Gastroesophageal sphincter (tissue), 4 donors: ENCODE measurements around the gene TCERG1. TPM values are rescaled to one million over a fixed set of nuclear protein-coding genes. Genes with fewer than 3 reads are reported as not detected.

Experiments used
- ATAC-seq: fragments of 150-250 bp; one replicate; pipeline ENCODE4 v1.9.1; 2016; ENCODE audit warnings: mild to moderate bottlenecking, moderate library complexity
- H3K27ac ChIP-seq, 4 donors: fragments of 200-600 bp; sonication (generic) in 3 of 4; 1 replicate in 3 of 4; 2 replicates in 1 of 4; pipeline ENCODE4 v1.5.1; 2016 to 2019
- H3K27me3 ChIP-seq: fragments of 200-600 bp; sonication (generic); one replicate; pipeline ENCODE4 v1.5.1; 2019
- H3K36me3 ChIP-seq, 2 donors: fragments of 200-600 bp; sonication (generic); one replicate each; pipeline ENCODE4 v1.5.1; 2019; ENCODE audit warnings: control low read depth in 1 of 2
- H3K4me1 ChIP-seq, 3 donors: fragments of 200-600 bp; sonication (generic); 1 replicate in 2 of 3; 2 replicates in 1 of 3; pipeline ENCODE4 v1.5.1; 2016 to 2019; ENCODE audit warnings: control low read depth in 2 of 3
- H3K4me3 ChIP-seq, 2 donors: fragments of 200-600 bp; sonication (generic); one replicate each; pipeline ENCODE4 v1.5.1; 2019; ENCODE audit warnings: mild to moderate bottlenecking in 1 of 2, moderate library complexity in 1 of 2
- H3K9me3 ChIP-seq, 3 donors: fragments of 200-600 bp; sonication (generic); one replicate each; pipeline ENCODE4 v1.5.1; 2017 to 2019; ENCODE audit warnings: control low read depth in 2 of 3
- EP300 ChIP-seq: sonication (generic); formaldehyde crosslinking; IDR thresholded peaks from one replicate; pipeline ENCODE4 v1.6.1; 2017; ENCODE audit warnings: antibody characterized with exemption, mild to moderate bottlenecking
- POLR2A ChIP-seq, 2 donors: fragments of 450-650 bp; IDR thresholded peaks; one replicate each; pipeline ENCODE4 v1.6.1; 2017; ENCODE audit warnings: antibody characterized with exemption in 2 of 2, mild to moderate bottlenecking in 2 of 2, moderate library complexity in 1 of 2
- POLR2AphosphoS5 ChIP-seq: sonication (generic); formaldehyde crosslinking; IDR thresholded peaks from one replicate; pipeline ENCODE4 v1.6.1; 2017; ENCODE audit warnings: antibody characterized with exemption
- WGBS, 2 donors: methylation state at CpG; one replicate each; pipeline ENCODE4 v1.1.5; 2018; ENCODE audit warnings: low coverage in 1 of 2; 5-methylcytosine and 5-hydroxymethylcytosine counted together
- total RNA-seq, 4 donors: library from RNA; depleted of rRNA; stranded (reverse); fragments of >200 nt; gene quantifications; one replicate each; pipeline ENCODE4 v1.1.0, GENCODE V29; 2016
- TF ChIP-seq, protein P1 (sequence below), 4 experiments: fragments of 200-600 bp in 2 of 4; fragments of 450-650 bp in 2 of 4; sonication (generic) in 1 of 4; IDR thresholded peaks; one replicate each; pipeline ENCODE4 v1.5.1; 2017 to 2019; ENCODE audit warnings: antibody characterized with exemption in 4 of 4, mild to moderate bottlenecking in 2 of 4, moderate library complexity in 2 of 4

The TCERG1 gene
- total RNA-seq, 4 donors from 2014 or later, result 19.8 to 66.9 (median 41.2) TPM

DNA sequence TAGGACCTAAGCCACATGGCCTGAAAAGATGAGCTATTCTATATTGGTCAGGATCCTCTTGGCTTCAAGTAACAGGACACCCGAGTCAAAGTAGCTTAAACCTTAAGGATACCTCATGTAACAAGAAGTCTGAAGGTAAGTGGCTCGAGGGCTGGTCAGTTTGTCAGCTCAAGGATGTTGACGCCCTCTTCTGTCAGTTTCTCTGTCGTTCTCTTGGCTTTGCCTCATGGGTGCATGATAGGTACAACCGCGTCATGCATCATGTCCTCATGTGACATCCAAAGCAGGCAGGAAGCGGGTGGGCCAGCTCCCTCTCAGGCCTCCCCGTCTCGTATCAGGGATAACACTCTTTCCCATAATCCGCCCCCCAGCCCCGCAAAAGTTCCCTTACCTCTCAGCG, 22.1 kb upstream of the TCERG1 start:
- WGBS, 2 donors, result 62 to 75% methylated on average over 2 to 10 of the region's 12 CpGs
- no peaks in the 10 kb centered on the region for H3K36me3 ChIP-seq
- TF ChIP-seq POLR2AphosphoS5 (no peak), EP300 (no peak)
- TF ChIP-seq, protein P1, sequence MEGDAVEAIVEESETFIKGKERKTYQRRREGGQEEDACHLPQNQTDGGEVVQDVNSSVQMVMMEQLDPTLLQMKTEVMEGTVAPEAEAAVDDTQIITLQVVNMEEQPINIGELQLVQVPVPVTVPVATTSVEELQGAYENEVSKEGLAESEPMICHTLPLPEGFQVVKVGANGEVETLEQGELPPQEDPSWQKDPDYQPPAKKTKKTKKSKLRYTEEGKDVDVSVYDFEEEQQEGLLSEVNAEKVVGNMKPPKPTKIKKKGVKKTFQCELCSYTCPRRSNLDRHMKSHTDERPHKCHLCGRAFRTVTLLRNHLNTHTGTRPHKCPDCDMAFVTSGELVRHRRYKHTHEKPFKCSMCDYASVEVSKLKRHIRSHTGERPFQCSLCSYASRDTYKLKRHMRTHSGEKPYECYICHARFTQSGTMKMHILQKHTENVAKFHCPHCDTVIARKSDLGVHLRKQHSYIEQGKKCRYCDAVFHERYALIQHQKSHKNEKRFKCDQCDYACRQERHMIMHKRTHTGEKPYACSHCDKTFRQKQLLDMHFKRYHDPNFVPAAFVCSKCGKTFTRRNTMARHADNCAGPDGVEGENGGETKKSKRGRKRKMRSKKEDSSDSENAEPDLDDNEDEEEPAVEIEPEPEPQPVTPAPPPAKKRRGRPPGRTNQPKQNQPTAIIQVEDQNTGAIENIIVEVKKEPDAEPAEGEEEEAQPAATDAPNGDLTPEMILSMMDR (IDR thresholded peaks at IDR 0.05), result no peak
- peaks cover 18% of the 10 kb centered on the region for H3K27me3 ChIP-seq
- H3K9me3 ChIP-seq, result no peaks in the 10 kb centered on the region
- H3K4me3 ChIP-seq, result no peak overlapping the region
- peaks cover 0 to 5% (median 0%) of the 10 kb centered on the region in 3 donors for H3K4me1 ChIP-seq
- H3K27ac ChIP-seq, result no peak overlapping the region
- ATAC-seq, result no peak

DNA sequence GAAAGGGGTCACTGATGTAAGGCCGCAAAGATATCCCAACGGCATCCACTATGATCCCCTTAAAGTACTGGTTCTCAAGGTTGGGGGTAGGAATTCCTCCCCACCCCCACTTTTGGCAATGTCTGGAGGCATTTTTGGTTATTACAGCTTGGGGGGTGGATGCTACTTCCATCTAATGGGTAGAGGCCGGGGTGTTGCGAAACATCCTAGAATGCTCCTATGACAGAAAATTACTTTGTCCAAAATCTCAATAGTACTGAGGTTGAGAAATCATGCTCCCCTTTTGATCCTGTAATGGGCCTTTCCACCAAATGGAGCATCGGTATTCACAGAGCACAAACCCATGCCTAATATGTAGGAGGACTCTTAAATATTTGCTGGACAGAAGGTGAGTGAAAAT, 20.8 kb upstream of the TCERG1 start:
- no peak for ATAC-seq
- H3K4me1 ChIP-seq, result peaks cover 0 to 5% (median 0%) of the 10 kb centered on the region in 3 donors
- H3K9me3 ChIP-seq, result no peaks in the 10 kb centered on the region
- H3K4me3 ChIP-seq, result no peak overlapping the region
- WGBS, 2 donors, result 86 to 89% methylated on average over 4 to 5 of the region's 5 CpGs
- TF ChIP-seq POLR2A (IDR thresholded peaks at IDR 0.05) (no peak), POLR2AphosphoS5 (no peak), EP300 (no peak)
- TF ChIP-seq, protein P1 (IDR thresholded peaks at IDR 0.05), result no peak
- H3K27me3 ChIP-seq, result peaks cover 27% of the 10 kb centered on the region
- H3K36me3 ChIP-seq, result no peaks in the 10 kb centered on the region
- H3K27ac ChIP-seq, result no peak overlapping the region

DNA sequence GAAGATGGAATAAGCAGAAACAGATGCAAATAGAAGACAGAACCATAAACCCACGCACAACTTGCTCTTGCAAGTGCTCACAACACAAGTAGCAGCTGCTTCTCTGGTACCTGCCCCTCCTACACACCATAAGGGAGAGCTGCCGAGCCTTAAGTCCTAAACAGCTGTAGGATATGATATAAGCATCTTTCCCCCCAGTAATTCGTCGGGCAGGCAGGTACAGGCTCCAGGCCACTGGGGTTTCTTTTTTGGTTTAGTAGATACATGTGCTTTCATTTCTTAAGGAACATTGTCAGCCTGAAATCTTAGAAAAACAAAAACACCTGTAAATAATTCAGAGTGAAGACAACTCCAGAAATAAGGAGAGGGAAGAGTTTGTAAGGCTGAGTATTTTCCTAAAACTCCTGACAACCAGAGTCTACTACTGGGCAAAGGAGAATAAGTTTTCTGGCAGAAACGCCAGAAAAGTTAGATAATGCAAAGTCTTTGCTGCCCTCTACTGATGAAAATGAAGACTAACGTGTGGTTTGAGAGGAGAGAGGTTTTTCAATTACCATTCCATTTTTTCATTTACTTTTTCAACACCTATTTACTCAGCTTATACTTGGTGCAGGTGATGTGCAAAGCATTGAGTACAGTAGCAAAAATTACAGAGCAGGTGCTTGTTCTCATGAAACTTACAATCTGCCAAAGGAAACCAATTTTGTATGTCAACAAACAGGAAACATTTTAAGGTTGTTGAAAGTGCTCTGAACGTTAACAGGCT, 20.1 kb upstream of the TCERG1 start:
- Histone ChIP-seq H3K4me1 (peaks cover 0 to 5% (median 0%) of the 10 kb centered on the region in 3 donors), H3K27me3 (peaks cover 35% of the 10 kb centered on the region), H3K9me3 (no peaks in the 10 kb centered on the region), H3K36me3 (no peaks in the 10 kb centered on the region), H3K27ac (no peak overlapping the region), H3K4me3 (no peak overlapping the region)
- peak; percentile 50 for ATAC-seq
- WGBS, 2 donors, result 22 to 29% methylated on average over 4 to 7 of the region's 7 CpGs
- TF ChIP-seq, protein P1 (IDR thresholded peaks at IDR 0.05), result peak; percentile 55 to 70 (median 64)
- TF ChIP-seq POLR2AphosphoS5 (no peak), EP300 (no peak)

DNA sequence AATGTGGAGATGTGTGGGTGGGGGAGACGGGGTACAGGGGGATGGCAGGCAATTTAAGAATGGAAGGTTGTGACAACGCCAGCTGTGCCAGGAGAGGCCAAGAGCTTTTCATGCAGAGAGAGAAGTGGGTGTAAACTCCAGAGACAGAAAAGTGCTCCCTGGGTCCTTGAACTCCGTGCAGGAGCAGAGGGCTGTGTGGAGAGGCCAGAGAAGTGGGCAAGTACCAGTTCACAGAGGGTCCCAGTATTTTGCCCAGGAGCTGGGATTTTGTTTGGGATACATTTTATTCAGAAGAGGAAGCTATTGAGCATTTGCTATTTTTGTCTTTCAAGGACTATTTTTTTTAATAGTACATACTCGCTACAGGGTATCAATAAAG, 19.5 kb upstream of the TCERG1 start:
- no peak for ATAC-seq
- Histone ChIP-seq H3K9me3 (no peaks in the 10 kb centered on the region), H3K4me1 (peaks cover 0 to 5% (median 0%) of the 10 kb centered on the region in 3 donors), H3K4me3 (no peak overlapping the region), H3K36me3 (no peaks in the 10 kb centered on the region), H3K27ac (no peak overlapping the region), H3K27me3 (peaks cover 40% of the 10 kb centered on the region)
- TF ChIP-seq, protein P1 (IDR thresholded peaks at IDR 0.05), result no peak
- TF ChIP-seq EP300 (no peak), POLR2A (IDR thresholded peaks at IDR 0.05) (no peak), POLR2AphosphoS5 (no peak)
- 32 to 48% methylated on average over 4 of the region's 4 CpGs for WGBS, 2 donors

DNA sequence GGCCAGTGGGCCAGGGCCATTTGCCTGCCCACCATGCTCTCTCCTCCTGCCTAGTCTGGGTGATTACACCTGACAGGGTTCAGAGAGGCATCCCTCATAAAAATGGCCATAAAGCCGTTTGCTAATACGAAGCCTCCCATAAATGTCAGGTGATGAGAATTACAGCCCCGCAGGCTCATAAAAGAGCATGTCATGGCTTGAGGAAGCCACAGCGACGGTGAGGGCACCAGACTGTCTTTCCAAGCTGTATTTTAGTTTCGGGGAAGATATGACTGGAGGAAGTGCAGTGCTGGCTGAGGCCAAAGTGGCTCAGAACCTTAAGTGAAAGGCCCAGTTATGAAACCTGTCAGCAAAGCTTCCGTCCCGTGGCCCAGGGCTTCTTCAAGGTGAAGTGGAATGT, 18.5 kb upstream of the TCERG1 start:
- Histone ChIP-seq H3K27ac (no peak overlapping the region), H3K9me3 (no peaks in the 10 kb centered on the region), H3K4me3 (no peak overlapping the region), H3K36me3 (no peaks in the 10 kb centered on the region), H3K27me3 (peaks cover 42% of the 10 kb centered on the region), H3K4me1 (peaks cover 0 to 5% (median 0%) of the 10 kb centered on the region in 3 donors)
- TF ChIP-seq POLR2A (IDR thresholded peaks at IDR 0.05), result no peak
- no peak for TF ChIP-seq EP300
- TF ChIP-seq, protein P1 (IDR thresholded peaks at IDR 0.05), result no peak
- TF ChIP-seq POLR2AphosphoS5, result no peak
- 48 to 57% methylated on average over 2 to 8 of the region's 8 CpGs for WGBS, 2 donors
- no peak for ATAC-seq
